ENCODE results near the gene C1R.
"Not testable (repeated sequence)": the region's sequence is repeated elsewhere in the genome, so short reads cannot be mapped to it uniquely, and the experiment has no call there.

The C1R gene

GRCh38 chr12:7067096-7067495 is 25.1 kb downstream of the C1R start:
- DNase-seq, result no peak

DNA sequence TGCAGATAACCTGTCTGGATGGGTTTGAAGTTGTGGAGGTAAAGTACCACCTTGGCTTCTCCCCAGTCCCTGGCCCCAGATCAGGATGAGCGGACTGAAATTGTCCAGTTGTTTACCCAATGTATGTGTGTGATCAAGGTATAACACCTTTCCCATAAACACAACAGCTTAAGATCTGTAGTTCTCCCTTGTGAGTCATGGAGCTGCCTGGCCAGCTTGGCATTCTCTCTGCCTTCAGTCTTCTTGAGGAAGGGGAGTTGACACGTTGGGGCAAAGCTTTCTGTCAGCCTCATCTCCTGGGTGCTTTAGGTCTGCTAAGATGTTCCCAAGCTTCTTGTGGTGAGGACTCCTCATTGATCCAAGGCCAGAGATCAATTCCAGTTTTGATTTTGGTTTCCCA is 25.6 kb downstream of the C1R start:
- DNase-seq, result no peak

DNA sequence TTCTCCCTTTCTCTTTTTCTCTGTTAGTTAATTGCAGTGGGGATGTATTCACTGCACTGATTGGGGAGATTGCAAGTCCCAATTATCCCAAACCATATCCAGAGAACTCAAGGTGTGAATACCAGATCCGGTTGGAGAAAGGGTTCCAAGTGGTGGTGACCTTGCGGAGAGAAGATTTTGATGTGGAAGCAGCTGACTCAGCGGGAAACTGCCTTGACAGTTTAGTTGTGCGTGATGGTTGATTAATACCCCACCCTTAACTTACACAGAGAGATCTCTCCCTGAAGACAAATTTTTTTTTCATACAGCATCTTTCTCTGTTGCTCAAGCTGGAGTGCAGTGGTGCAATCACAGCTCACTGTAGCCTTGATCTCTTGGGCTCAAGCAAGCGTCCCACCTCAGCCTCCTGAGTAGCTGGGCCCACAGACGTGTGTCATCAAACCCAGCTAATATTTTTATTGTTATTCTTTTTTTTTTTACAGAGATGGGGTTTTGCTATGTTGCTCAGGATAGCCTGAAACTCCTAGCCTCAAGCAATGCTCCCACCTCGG is 27.1 kb downstream of the C1R start:
- no peak for DNase-seq

DNA sequence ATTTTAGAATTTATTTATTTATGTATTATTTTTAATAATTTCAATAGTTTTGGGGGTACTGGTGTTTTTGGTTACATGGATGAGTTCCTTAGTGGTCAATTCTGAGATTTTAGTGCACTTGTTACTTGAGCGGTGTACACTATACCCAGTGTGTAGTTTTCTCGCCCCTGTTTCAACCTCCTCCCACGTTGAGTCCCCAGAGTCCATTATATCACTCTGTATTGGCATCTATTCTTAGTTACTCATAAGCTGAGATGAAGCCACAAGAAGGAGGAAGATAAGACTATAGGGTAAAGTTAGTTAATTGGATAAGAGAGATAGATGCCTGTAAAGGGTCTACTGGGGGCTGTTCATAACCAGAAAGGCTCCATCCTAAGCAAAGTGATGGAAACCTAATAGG is 27.7 kb downstream of the C1R start:
- no peak for DNase-seq

- no peak for DNase-seq
Measured at GRCh38 chr12:7061596-7061995, 30.6 kb downstream of the C1R start.

- DNase-seq, result no peak
Measured at GRCh38 chr12:7061138-7061537, 31.1 kb downstream of the C1R start.

GRCh38 chr12:7060353-7060954 is 31.8 kb downstream of the C1R start, which contains the start of gene C1S:
C1S (plus strand) TSS chr12:7060718; CDS start chr12:7061913, 1,195 bp downstream.
- DNase-seq, result peak in 9 of 14 donors; percentile 6 to 62 (median 15)

- DNase-seq, result no peak
Measured at GRCh38 chr12:7059780-7060179, 32.5 kb downstream of the C1R start.

- no peak for DNase-seq
Measured at GRCh38 chr12:7058850-7059395, 33.3 kb downstream of the C1R start.

- DNase-seq, result no peak
Measured at GRCh38 chr12:7058163-7058845, 33.9 kb downstream of the C1R start.

DNA sequence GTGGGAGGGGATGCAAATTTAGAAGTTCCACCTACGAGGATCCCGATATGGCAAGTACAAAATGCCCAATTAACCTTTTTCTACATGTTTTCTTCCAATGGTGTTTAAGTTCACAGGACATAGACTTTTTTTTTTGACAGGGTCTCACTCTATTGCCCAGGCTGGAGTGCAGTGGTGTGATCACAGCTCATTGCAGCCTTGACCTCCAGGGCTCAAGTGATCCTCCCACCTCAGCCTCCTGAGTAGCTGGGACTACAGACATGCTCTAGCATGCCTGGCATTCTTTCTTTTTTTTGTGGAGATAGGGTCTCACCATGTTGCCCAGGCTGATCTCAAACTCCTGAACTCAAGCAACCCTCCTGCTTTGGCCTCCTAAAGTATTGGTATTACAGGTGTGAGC is 36.5 kb downstream of the C1R start:
- DNase-seq, result not testable (repeated sequence)

- no peak for DNase-seq
Measured at GRCh38 chr12:7054925-7055324, 37.3 kb downstream of the C1R start.

- DNase-seq, result not testable (repeated sequence)
Measured at GRCh38 chr12:7049973-7050372, 42.3 kb downstream of the C1R start.

GRCh38 chr12:7049445-7049951 is 42.7 kb downstream of the C1R start:
- DNase-seq, result not testable (repeated sequence)

DNA sequence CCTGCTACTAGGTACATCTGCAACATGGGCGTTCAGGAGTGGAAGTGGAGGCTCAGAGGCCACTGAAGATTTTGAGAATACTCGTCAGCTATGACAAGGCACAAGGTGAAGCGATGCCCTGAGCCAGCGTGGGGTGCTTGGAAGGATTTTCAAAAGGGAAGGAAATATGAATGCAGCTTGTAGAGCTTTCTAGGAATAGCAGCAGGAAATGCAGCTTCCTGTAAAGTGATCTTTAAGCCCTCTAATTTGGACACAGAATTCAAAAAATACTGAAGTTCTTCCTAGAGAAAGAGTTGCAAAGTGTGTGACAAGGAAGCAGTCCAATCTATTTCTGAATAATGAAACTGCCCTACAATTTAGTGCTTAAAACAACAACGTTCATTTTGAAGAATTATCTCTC is 44.9 kb downstream of the C1R start:
- no peak for DNase-seq

DNA sequence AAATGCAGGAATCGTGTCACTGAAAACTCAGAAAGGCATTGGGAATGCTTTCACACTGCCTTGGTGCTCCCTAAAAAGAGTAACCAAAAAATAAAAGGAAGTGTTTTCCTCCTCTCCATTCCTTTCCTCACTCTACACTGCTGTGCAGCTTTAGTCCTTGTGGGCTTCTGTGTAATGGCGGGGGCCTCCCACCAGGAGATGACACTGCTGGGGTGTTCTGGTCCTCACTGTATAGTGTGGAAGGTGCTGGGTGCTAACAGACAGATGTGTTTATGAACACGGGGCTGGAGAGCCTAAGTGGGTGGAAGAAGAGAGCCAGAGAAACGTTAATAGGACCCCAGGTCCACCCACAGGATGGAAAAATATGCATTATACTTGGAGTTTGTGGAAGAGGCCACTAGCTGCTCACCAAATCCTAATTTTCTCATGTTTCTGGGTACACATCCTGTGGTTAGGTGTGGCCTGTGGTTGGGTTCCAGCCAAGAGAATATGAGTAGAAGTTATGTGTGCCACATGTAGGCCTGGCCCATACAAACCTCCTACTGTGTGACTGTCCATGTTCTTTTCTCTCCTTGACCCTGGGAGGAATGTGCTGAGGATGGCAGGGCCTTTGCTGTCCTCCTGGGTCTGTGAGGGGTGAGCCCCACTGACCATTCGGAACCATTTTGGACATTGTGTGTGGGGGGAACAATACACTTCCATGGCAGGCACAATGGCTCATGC is 45.7 kb downstream of the C1R start:
- DNase-seq, result no peak

- no peak for DNase-seq
Measured at GRCh38 chr12:7045913-7046312, 46.3 kb downstream of the C1R start.

GRCh38 chr12:7042842-7043241 is 49.4 kb downstream of the C1R start:
- peak in 1 of 14 donors; percentile 24 for DNase-seq

GRCh38 chr12:7039403-7039802 is 52.8 kb downstream of the C1R start:
- no peak for DNase-seq

- no peak for DNase-seq
Measured at GRCh38 chr12:7038591-7038990, 53.7 kb downstream of the C1R start.

DNA sequence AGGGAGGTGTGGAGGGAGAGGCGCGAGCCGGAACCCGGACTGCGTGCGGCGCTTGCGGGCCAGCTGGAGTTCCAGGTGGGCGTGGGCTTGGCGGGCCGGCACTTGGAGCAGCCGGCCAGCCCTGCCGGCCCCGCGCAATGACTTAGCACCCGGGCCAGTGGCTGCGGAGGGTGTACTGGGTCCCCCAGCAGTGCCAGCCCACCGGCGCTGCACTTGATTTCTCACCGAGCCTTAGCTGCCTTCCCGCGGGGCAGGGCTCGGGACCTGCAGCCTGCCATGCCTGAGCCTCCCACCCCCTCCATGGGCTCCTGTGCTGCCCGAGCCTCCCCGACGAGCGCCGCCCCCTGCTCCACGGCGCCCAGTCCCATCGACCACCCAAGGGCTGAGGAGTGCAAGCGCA is 54.8 kb downstream of the C1R start:
- not testable (repeated sequence) for DNase-seq

GRCh38 chr12:7035463-7035862 is 56.8 kb downstream of the C1R start:
- DNase-seq, result no peak

DNA sequence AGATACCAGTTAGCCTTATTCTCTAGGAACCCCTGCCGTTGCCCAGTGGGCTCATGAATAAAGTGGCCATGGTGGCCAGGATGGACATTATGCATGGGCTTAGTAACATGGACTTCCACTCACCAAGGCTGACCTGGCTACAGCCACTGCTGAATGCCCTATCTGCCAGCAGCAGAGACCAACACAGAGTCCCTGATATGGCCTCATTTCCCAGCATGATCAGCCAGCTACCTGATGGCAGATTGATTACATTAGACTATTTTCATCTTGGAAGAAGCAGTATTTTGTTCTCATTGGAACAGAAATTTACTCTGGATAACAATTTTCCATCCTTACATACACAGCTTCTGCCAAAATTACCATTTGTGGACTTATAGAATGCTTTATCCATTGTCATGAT is 57.8 kb downstream of the C1R start:
- no peak for DNase-seq

Data from C1 segment of cervical spinal cord (tissue), 14 donors.